Mesothelial cell of epicardium (in vitro differentiated cells): ENCODE measurements around the gene ISM2. TPM values are rescaled to one million over a fixed set of nuclear protein-coding genes. Genes with fewer than 3 reads are reported as not detected.

Experiments
- DNase-seq, 2 experiments: peaks; one replicate each; pipeline ENCODE4 v3.0.0; 2021; ENCODE audit warnings: low spot score in 2 of 2; ENCODE audit not compliant: unreplicated experiment in 2 of 2
- H3K27ac Mint-ChIP-seq: 2 replicates; pipeline ENCODE4 v1.8.0; 2021; ENCODE audit warnings: mixed read lengths
- H3K27me3 Mint-ChIP-seq: 2 replicates; pipeline ENCODE4 v1.8.0; 2021; ENCODE audit warnings: low read depth, mixed read lengths
- H3K36me3 Mint-ChIP-seq: 2 replicates; pipeline ENCODE4 v1.8.0; 2021; ENCODE audit warnings: mixed read lengths
- H3K4me1 Mint-ChIP-seq: 2 replicates; pipeline ENCODE4 v1.8.0; 2021; ENCODE audit warnings: mixed read lengths
- H3K4me3 Mint-ChIP-seq: 2 replicates; pipeline ENCODE4 v1.8.0; 2021; ENCODE audit warnings: mild to moderate bottlenecking, moderate library complexity, mixed read lengths
- H3K9me3 Mint-ChIP-seq: 2 replicates; pipeline ENCODE4 v1.8.0; 2021; ENCODE audit warnings: mixed read lengths
- total RNA-seq: library from RNA; stranded (reverse); gene quantifications from 3 replicates; pipeline ENCODE4 v1.2.1, GENCODE V29; 2021
- TF ChIP-seq, protein P1 (sequence below): fragments of 200-600 bp; sonication (generic); IDR thresholded peaks from one replicate; pipeline ENCODE4 v1.5.0; 2021; ENCODE audit warnings: antibody characterized with exemption; ENCODE audit not compliant: unreplicated experiment

ISM2 gene
- total RNA-seq, 1 donor from 2014 or later = 0.18 TPM

- H3K36me3 Mint-ChIP-seq = no peaks in the 10 kb centered on the region
- no peak overlapping the region for H3K27ac Mint-ChIP-seq
- no peak for DNase-seq
- H3K9me3 Mint-ChIP-seq = no peaks in the 10 kb centered on the region
- H3K27me3 Mint-ChIP-seq = no peaks in the 10 kb centered on the region
- no peak overlapping the region for H3K4me3 Mint-ChIP-seq
- no peaks in the 10 kb centered on the region for H3K4me1 Mint-ChIP-seq
- TF ChIP-seq, protein P1, sequence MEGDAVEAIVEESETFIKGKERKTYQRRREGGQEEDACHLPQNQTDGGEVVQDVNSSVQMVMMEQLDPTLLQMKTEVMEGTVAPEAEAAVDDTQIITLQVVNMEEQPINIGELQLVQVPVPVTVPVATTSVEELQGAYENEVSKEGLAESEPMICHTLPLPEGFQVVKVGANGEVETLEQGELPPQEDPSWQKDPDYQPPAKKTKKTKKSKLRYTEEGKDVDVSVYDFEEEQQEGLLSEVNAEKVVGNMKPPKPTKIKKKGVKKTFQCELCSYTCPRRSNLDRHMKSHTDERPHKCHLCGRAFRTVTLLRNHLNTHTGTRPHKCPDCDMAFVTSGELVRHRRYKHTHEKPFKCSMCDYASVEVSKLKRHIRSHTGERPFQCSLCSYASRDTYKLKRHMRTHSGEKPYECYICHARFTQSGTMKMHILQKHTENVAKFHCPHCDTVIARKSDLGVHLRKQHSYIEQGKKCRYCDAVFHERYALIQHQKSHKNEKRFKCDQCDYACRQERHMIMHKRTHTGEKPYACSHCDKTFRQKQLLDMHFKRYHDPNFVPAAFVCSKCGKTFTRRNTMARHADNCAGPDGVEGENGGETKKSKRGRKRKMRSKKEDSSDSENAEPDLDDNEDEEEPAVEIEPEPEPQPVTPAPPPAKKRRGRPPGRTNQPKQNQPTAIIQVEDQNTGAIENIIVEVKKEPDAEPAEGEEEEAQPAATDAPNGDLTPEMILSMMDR = no peak
Measured at GRCh38 chr14:77490347-77490986, 8.1 kb downstream of the ISM2 start.

DNA sequence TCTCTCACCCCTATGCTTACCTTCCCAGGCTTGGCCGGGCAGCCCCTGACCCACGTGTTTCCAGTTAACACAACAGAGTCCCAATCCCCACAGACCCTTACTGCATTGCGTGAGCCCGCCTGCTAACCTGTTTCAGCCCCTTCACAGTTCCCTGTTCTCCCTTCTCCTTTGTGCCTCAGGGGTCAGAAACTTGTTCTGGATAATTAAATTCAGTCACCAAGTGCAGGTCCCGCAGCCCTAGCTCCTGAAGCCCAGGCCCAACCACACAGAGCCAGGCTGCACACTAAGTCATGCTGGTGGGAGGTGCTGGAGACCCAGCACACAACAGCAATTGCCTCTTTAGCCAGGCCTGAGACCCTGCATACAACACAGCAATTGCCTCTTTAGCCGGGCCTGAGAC is 9.6 kb downstream of the ISM2 start:
- Mint-ChIP-seq H3K4me3 (no peak overlapping the region), H3K9me3 (no peaks in the 10 kb centered on the region), H3K27ac (no peak overlapping the region), H3K4me1 (no peaks in the 10 kb centered on the region), H3K36me3 (no peaks in the 10 kb centered on the region), H3K27me3 (no peaks in the 10 kb centered on the region)
- no peak for DNase-seq
- TF ChIP-seq, protein P1 = no peak

DNA sequence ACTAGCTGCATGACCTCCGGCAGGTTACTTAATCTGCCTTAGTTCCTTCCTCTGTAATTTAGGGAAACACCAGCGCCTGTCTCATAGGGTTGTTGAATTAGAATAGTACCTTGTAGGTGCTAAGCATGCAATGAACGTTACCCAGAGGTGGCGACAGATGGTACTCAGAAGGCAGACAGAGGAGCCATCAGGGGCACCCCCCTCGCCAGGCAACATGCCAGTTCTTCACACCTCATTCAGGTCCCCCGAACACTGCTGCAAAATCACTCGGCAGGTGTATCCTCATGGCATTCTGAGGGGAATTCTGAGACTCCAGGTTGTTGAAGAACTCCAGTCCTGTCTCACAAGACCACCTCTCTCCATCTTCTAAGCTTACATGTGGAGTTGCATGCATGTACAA is 10.1 kb downstream of the ISM2 start:
- Mint-ChIP-seq H3K9me3 (no peaks in the 10 kb centered on the region), H3K27me3 (no peaks in the 10 kb centered on the region), H3K36me3 (no peaks in the 10 kb centered on the region), H3K27ac (no peak overlapping the region), H3K4me3 (no peak overlapping the region), H3K4me1 (no peaks in the 10 kb centered on the region)
- DNase-seq = no peak
- TF ChIP-seq, protein P1 = no peak

- H3K9me3 Mint-ChIP-seq = no peaks in the 10 kb centered on the region
- H3K27ac Mint-ChIP-seq = no peak overlapping the region
- no peaks in the 10 kb centered on the region for H3K27me3 Mint-ChIP-seq
- no peak overlapping the region for H3K4me3 Mint-ChIP-seq
- H3K36me3 Mint-ChIP-seq = no peaks in the 10 kb centered on the region
- H3K4me1 Mint-ChIP-seq = no peaks in the 10 kb centered on the region
- TF ChIP-seq, protein P1 = no peak
- no peak for DNase-seq
Measured at GRCh38 chr14:77485901-77486678, 12.5 kb downstream of the ISM2 start.

GRCh38 chr14:77485256-77485655 is 13.4 kb downstream of the ISM2 start:
- Mint-ChIP-seq H3K27ac (no peak overlapping the region), H3K27me3 (no peaks in the 10 kb centered on the region), H3K9me3 (no peaks in the 10 kb centered on the region), H3K4me3 (no peak overlapping the region), H3K36me3 (no peaks in the 10 kb centered on the region), H3K4me1 (no peaks in the 10 kb centered on the region)
- no peak for DNase-seq
- TF ChIP-seq, protein P1 = no peak
